HEK293 (cell line): Measurements from ENCODE around the gene ACCSL.

Experiments
- CTCF ChIA-PET: fragments of 350-600 bp; formaldehyde crosslinking; extraction: SDS; loops from one replicate; lab custom pipeline; 2021; ENCODE audit warnings: antibody characterized with exemption; lab: Yijun Ruan, JAX
- POLR2A ChIA-PET: fragments of 300-600 bp; formaldehyde crosslinking; extraction: SDS; loops from one replicate; lab custom pipeline; 2020; ENCODE audit warnings: antibody characterized with exemption, inconsistent platforms; lab: Yijun Ruan, JAX
- H3K27ac ChIP-seq: fragments of 200-500 bp; sonication (Bioruptor generic); 2 replicates; pipeline ENCODE4 v1.5.1; 2014; ENCODE audit warnings: low read depth, low read length, control low read depth, inconsistent platforms; ENCODE audit errors: extremely low read depth
- H3K36me3 ChIP-seq, 2 experiments: fragments of 200-500 bp in 1 of 2; sonication (Bioruptor generic) in 1 of 2; 1 replicate in 1 of 2; 2 replicates in 1 of 2; pipeline ENCODE4 v1.5.1; 2014 to 2017; ENCODE audit warnings: inconsistent platforms in 2 of 2, low read length in 2 of 2; ENCODE audit not compliant: control insufficient read depth in 2 of 2, insufficient read depth in 1 of 2
- H3K4me1 ChIP-seq: fragments of 200-500 bp; sonication (Bioruptor generic); 2 replicates; pipeline ENCODE4 v1.5.1; 2014; ENCODE audit warnings: mild to moderate bottlenecking, low read length, inconsistent platforms; ENCODE audit not compliant: control insufficient read depth, insufficient read depth
- H3K4me3 ChIP-seq: 2 replicates; pipeline ENCODE4 v1.5.1; 2011; ENCODE audit warnings: low read depth, mild to moderate bottlenecking, control low read depth, low read length, moderate library complexity
- H3K9me3 ChIP-seq: fragments of 200-500 bp; sonication (Bioruptor generic); 2 replicates; pipeline ENCODE4 v1.5.1; 2014; ENCODE audit warnings: low read depth, low read length, inconsistent platforms; ENCODE audit not compliant: control insufficient read depth, insufficient read depth
- AEBP2 ChIP-seq: fragments of 450-650 bp; formaldehyde crosslinking; IDR thresholded peaks from 2 replicates; pipeline ENCODE4 v1.5.1; 2016; ENCODE audit warnings: missing biosample characterization, missing genetic modification characterization, borderline replicate concordance
- EGR2 ChIP-seq: fragments of 450-650 bp; formaldehyde crosslinking; IDR thresholded peaks from 2 replicates; pipeline ENCODE4 v1.5.1; 2016; ENCODE audit warnings: low read depth, missing biosample characterization, missing genetic modification characterization
- GFI1B ChIP-seq: fragments of 450-650 bp; formaldehyde crosslinking; IDR thresholded peaks from 2 replicates; pipeline ENCODE4 v1.5.1; 2016; ENCODE audit warnings: missing biosample characterization, missing genetic modification characterization
- HOXC10 ChIP-seq: sonication (generic); formaldehyde crosslinking; IDR thresholded peaks from 2 replicates; pipeline ENCODE4 v1.8.1; 2023; ENCODE audit warnings: mild to moderate bottlenecking, missing genetic modification reagents
- SCRT1 ChIP-seq: fragments of 450-650 bp; formaldehyde crosslinking; IDR thresholded peaks from 2 replicates; pipeline ENCODE4 v1.5.1; 2016; ENCODE audit warnings: missing biosample characterization, missing genetic modification characterization, borderline replicate concordance
- SCRT2 ChIP-seq: fragments of 450-650 bp; formaldehyde crosslinking; IDR thresholded peaks from 2 replicates; pipeline ENCODE4 v1.5.1; 2016; ENCODE audit warnings: missing biosample characterization, missing genetic modification characterization
- ZBTB20 ChIP-seq: fragments of 450-650 bp; formaldehyde crosslinking; IDR thresholded peaks from 2 replicates; pipeline ENCODE4 v1.5.1; 2016; ENCODE audit warnings: missing biosample characterization, missing genetic modification characterization
- ZNF10 ChIP-seq: fragments of 450-650 bp; formaldehyde crosslinking; IDR thresholded peaks from 2 replicates; pipeline ENCODE4 v1.5.1; 2017; ENCODE audit warnings: missing biosample characterization, missing genetic modification characterization
- ZNF239 ChIP-seq: fragments of 450-650 bp; formaldehyde crosslinking; IDR thresholded peaks from 2 replicates; pipeline ENCODE4 v1.5.1; 2016; ENCODE audit warnings: missing biosample characterization, missing genetic modification characterization
- ZNF292 ChIP-seq: fragments of 450-650 bp; formaldehyde crosslinking; IDR thresholded peaks from 2 replicates; pipeline ENCODE4 v1.5.1; 2016; ENCODE audit warnings: low read depth, missing biosample characterization, missing genetic modification characterization, borderline replicate concordance
- ZNF366 ChIP-seq: fragments of 450-650 bp; formaldehyde crosslinking; conservative IDR thresholded peaks from 2 replicates; pipeline ENCODE4 v1.5.1; 2016; ENCODE audit warnings: missing biosample characterization, missing genetic modification characterization
- ZNF394 ChIP-seq: fragments of 450-650 bp; formaldehyde crosslinking; IDR thresholded peaks from 2 replicates; pipeline ENCODE4 v1.5.1; 2016; ENCODE audit warnings: missing biosample characterization, missing genetic modification characterization, mild to moderate bottlenecking, moderate library complexity, borderline replicate concordance
- ZNF423 ChIP-seq: fragments of 450-650 bp; formaldehyde crosslinking; IDR thresholded peaks from 2 replicates; pipeline ENCODE4 v1.5.1; 2016; ENCODE audit warnings: missing biosample characterization, missing genetic modification characterization
- ZNF548 ChIP-seq: fragments of 450-650 bp; formaldehyde crosslinking; IDR thresholded peaks from 2 replicates; pipeline ENCODE4 v1.5.1; 2016; ENCODE audit warnings: missing biosample characterization, missing genetic modification characterization
- ZNF626 ChIP-seq: fragments of 450-650 bp; sonication (Bioruptor Pico); formaldehyde crosslinking; IDR thresholded peaks from 2 replicates; pipeline ENCODE4 v1.5.1; 2018; ENCODE audit warnings: missing biosample characterization, missing genetic modification characterization, inconsistent platforms
- ZNF677 ChIP-seq: fragments of 450-650 bp; IDR thresholded peaks from 2 replicates; pipeline ENCODE4 v1.5.0; 2018; ENCODE audit warnings: missing biosample characterization, mild to moderate bottlenecking, missing genetic modification characterization, moderate library complexity
- ZNF692 ChIP-seq: fragments of 450-650 bp; formaldehyde crosslinking; IDR thresholded peaks from 2 replicates; pipeline ENCODE4 v1.5.1; 2016; ENCODE audit warnings: missing biosample characterization, missing genetic modification characterization
- TF ChIP-seq, protein P1 (sequence below): fragments of 450-650 bp; formaldehyde crosslinking; conservative IDR thresholded peaks from 2 replicates; pipeline ENCODE4 v1.5.1; 2016; ENCODE audit warnings: low read depth, missing biosample characterization, missing genetic modification characterization
- TF ChIP-seq, protein P2 (sequence below): fragments of 450-650 bp; formaldehyde crosslinking; IDR thresholded peaks from 2 replicates; pipeline ENCODE4 v1.5.1; 2016; ENCODE audit warnings: missing biosample characterization, missing genetic modification characterization

The ACCSL gene

DNA sequence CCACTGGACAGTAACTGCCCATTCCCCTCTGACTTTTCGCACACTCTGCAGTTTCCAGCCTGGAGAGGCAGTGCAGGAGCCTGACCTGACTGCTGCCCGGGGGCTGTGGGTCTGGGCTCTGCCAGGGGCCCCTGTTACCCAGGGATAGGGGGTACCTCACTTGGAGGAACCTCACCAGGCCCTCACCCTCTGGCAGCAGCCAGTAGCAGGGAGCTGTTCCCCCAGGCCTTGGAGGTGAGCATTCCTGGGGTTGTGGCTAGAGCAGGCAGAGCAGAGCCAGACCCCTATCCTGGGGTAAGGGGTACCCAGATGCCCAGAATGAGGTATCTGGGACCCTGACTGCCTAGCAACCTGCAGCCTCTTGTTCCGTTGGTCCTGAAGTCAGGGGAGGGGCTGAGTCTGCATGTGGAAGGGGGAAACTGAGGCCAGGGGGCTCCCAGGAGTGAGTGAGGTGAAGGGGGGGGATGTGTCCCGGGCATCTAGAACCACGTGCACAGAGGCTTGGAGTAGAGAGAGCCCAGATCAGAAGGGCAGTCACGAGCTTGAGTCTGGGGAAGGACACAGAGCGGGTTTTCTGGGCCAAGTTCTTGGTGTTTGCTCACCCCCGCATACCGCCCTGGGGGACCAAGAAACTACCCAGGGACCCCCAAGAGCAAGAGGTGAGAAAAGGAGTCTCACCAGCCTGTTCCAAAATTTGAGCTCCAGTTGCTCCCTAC, 43.9 kb upstream of the ACCSL start (continued):
- TF ChIP-seq, protein P1, sequence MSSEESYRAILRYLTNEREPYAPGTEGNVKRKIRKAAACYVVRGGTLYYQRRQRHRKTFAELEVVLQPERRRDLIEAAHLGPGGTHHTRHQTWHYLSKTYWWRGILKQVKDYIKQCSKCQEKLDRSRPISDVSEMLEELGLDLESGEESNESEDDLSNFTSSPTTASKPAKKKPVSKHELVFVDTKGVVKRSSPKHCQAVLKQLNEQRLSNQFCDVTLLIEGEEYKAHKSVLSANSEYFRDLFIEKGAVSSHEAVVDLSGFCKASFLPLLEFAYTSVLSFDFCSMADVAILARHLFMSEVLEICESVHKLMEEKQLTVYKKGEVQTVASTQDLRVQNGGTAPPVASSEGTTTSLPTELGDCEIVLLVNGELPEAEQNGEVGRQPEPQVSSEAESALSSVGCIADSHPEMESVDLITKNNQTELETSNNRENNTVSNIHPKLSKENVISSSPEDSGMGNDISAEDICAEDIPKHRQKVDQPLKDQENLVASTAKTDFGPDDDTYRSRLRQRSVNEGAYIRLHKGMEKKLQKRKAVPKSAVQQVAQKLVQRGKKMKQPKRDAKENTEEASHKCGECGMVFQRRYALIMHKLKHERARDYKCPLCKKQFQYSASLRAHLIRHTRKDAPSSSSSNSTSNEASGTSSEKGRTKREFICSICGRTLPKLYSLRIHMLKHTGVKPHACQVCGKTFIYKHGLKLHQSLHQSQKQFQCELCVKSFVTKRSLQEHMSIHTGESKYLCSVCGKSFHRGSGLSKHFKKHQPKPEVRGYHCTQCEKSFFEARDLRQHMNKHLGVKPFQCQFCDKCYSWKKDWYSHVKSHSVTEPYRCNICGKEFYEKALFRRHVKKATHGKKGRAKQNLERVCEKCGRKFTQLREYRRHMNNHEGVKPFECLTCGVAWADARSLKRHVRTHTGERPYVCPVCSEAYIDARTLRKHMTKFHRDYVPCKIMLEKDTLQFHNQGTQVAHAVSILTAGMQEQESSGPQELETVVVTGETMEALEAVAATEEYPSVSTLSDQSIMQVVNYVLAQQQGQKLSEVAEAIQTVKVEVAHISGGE (tag by site-specific recombination), result no peak
- TF ChIP-seq ZNF677 (tag by site-specific recombination), result no peak
- no peak for TF ChIP-seq SCRT1
- no peak for TF ChIP-seq ZNF548 (tag by site-specific recombination)
- no peak for TF ChIP-seq SCRT2 (tag by site-specific recombination)
- TF ChIP-seq ZNF366, result no peak

GRCh38 chr11:44004452-44005062, 43.2 kb upstream of the ACCSL start:
- H3K4me3 ChIP-seq, result no peak overlapping the region
- TF ChIP-seq HOXC10 (CRISPR knock-in tag) (no peak), AEBP2 (tag by site-specific recombination) (no peak), ZNF394 (no peak), ZNF239 (tag by site-specific recombination) (no peak), EGR2 (tag by site-specific recombination) (no peak), GFI1B (no peak), ZNF692 (tag by site-specific recombination) (no peak), ZNF626 (tag by site-specific recombination) (no peak), ZNF423 (tag by site-specific recombination) (no peak), ZNF10 (tag by site-specific recombination) (no peak), ZNF292 (tag by site-specific recombination) (no peak), ZBTB20 (tag by site-specific recombination) (no peak)
- TF ChIP-seq, protein P2, sequence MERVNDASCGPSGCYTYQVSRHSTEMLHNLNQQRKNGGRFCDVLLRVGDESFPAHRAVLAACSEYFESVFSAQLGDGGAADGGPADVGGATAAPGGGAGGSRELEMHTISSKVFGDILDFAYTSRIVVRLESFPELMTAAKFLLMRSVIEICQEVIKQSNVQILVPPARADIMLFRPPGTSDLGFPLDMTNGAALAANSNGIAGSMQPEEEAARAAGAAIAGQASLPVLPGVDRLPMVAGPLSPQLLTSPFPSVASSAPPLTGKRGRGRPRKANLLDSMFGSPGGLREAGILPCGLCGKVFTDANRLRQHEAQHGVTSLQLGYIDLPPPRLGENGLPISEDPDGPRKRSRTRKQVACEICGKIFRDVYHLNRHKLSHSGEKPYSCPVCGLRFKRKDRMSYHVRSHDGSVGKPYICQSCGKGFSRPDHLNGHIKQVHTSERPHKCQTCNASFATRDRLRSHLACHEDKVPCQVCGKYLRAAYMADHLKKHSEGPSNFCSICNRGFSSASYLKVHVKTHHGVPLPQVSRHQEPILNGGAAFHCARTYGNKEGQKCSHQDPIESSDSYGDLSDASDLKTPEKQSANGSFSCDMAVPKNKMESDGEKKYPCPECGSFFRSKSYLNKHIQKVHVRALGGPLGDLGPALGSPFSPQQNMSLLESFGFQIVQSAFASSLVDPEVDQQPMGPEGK (tag by site-specific recombination), result no peak
- ChIA-PET POLR2A (interaction anchor here (0.6 kb wide), 1 partner anchor 1774 kb away, joined by 4 read pairs; no protein-coding TSS in a partner anchor), CTCF (no interaction called here)
- H3K36me3 ChIP-seq, result no peaks in the 10 kb centered on the region
- no peak overlapping the region for H3K27ac ChIP-seq
- no peaks in the 10 kb centered on the region for H3K9me3 ChIP-seq
- H3K4me1 ChIP-seq, result no peaks in the 10 kb centered on the region
